Testis (tissue), 2 donors: ENCODE measurements around the gene GLOD4.

ENCODE experiments used
- POLR2A ChIP-seq: fragments of 450-650 bp; IDR thresholded peaks from one replicate; pipeline ENCODE4 v1.6.1; 2017; ENCODE audit warnings: antibody characterized with exemption, mild to moderate bottlenecking, moderate library complexity
- TF ChIP-seq, protein P1 (sequence below), 3 experiments: fragments of 450-650 bp in 2 of 3; fragments of 200-600 bp in 1 of 3; sonication (generic) in 1 of 3; IDR thresholded peaks; one replicate each; pipeline ENCODE4 v1.5.1; 2016 to 2019; ENCODE audit warnings: antibody characterized with exemption in 3 of 3, mild to moderate bottlenecking in 2 of 3, moderate library complexity in 1 of 3

- TF ChIP-seq, protein P1, sequence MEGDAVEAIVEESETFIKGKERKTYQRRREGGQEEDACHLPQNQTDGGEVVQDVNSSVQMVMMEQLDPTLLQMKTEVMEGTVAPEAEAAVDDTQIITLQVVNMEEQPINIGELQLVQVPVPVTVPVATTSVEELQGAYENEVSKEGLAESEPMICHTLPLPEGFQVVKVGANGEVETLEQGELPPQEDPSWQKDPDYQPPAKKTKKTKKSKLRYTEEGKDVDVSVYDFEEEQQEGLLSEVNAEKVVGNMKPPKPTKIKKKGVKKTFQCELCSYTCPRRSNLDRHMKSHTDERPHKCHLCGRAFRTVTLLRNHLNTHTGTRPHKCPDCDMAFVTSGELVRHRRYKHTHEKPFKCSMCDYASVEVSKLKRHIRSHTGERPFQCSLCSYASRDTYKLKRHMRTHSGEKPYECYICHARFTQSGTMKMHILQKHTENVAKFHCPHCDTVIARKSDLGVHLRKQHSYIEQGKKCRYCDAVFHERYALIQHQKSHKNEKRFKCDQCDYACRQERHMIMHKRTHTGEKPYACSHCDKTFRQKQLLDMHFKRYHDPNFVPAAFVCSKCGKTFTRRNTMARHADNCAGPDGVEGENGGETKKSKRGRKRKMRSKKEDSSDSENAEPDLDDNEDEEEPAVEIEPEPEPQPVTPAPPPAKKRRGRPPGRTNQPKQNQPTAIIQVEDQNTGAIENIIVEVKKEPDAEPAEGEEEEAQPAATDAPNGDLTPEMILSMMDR (IDR thresholded peaks at IDR 0.05): no peak
- TF ChIP-seq POLR2A: no peak
These were observed 24.9 kb upstream of the GLOD4 start for GRCh38 chr17:806781-807522.
